ENCODE results near the gene IL13. TPM values are rescaled to one million over a fixed set of nuclear protein-coding genes. Genes with fewer than 3 reads are reported as not detected.

IL13 gene
- total RNA-seq, 1 experiment from 2014 or later: not detected

GRCh38 chr5:132653716-132654115 lies 4.3 kb upstream of the IL13 start:
- no peak for DNase-seq
- no peak overlapping the region for H3K4me2 ChIP-seq (ENCODE audit: insufficient read depth, insufficient read length, low read length)
- H3K27ac Mint-ChIP-seq: no peak overlapping the region

More at GRCh38 chr5:132653716-132654115, 4.3 kb upstream of the IL13 start:
- no CpG with 5 or more reads among the region's 7 CpGs for WGBS (ENCODE audit: extremely low coverage, insufficient read length, low lambda C conversion rate)
- no peak overlapping the region for H3K4me3 Mint-ChIP-seq
- no peak overlapping the region for H3K56ac ChIP-seq (ENCODE audit: insufficient read length, low read depth, low read length)
- H3K79me1 ChIP-seq (ENCODE audit: insufficient read depth, low read depth, low read length, poor library complexity, severe bottlenecking): no peaks in the 10 kb centered on the region
- no peak overlapping the region for H3K4ac ChIP-seq (ENCODE audit: low read depth, low read length)
- H3K23me2 ChIP-seq (ENCODE audit: insufficient read length, low read depth, low read length, poor library complexity, severe bottlenecking): no peaks in the 10 kb centered on the region
- no peak overlapping the region for H3K14ac ChIP-seq (ENCODE audit: insufficient read depth, low read length)
- no peak overlapping the region for H2BK20ac ChIP-seq (ENCODE audit: low read depth, low read length, poor library complexity, severe bottlenecking)
- H4K20me1 ChIP-seq (ENCODE audit: control insufficient read depth, insufficient read depth, insufficient read length): no peaks in the 10 kb centered on the region
- no peak overlapping the region for H2BK15ac ChIP-seq (ENCODE audit: low read depth, low read length)
- peaks cover 0 to 14% of the 10 kb centered on the region in 2 experiments; a peak in 2 of 5 replicates for H3K9me3 Mint-ChIP-seq
- no peak overlapping the region for H4K5ac ChIP-seq (ENCODE audit: insufficient read length, low read depth, low read length)
- no peaks in the 10 kb centered on the region for H3K79me2 ChIP-seq (ENCODE audit: insufficient read depth, low read length)
- no peak overlapping the region for H4K8ac ChIP-seq (replicated peaks; ENCODE audit: insufficient read length, low read depth, low read length)
- no peak overlapping the region for H2AFZ ChIP-seq (ENCODE audit: low read length)
- H2BK5ac ChIP-seq (ENCODE audit: insufficient read length, low read length): no peak overlapping the region
- H3K27me3 ChIP-seq (ENCODE audit: insufficient read depth, low read length): peaks cover 6% of the 10 kb centered on the region; the same call in 1 of the 2 replicates
- no peak overlapping the region for H4K91ac ChIP-seq (ENCODE audit: insufficient read length, low read depth, low read length)
- H3K18ac ChIP-seq (ENCODE audit: insufficient read length, low read depth, low read length): no peak overlapping the region
- no peak overlapping the region for H2BK120ac ChIP-seq (ENCODE audit: low read depth, low read length, poor library complexity, severe bottlenecking)
- no peak overlapping the region for H3K9ac ChIP-seq (ENCODE audit: extremely low read depth, insufficient read length, low read length)
- H2AK5ac ChIP-seq (ENCODE audit: insufficient read length, low read length): no peak overlapping the region
- no peak for TF ChIP-seq CTCF (conservative IDR thresholded peaks at IDR 0.05)
- no peak overlapping the region for H3K27ac ChIP-seq (ENCODE audit: insufficient read length, low read depth, low read length)
- H3K36me3 Mint-ChIP-seq (ENCODE audit: insufficient read depth in 1 of 3, low read depth in 3 of 3): peaks cover 0 to under 1% (median 0%) of the 10 kb centered on the region in 3 experiments; a peak in 1 of 7 replicates
- no peak overlapping the region for H3T11ph ChIP-seq (ENCODE audit: low read length)
- no peak overlapping the region for H2BK12ac ChIP-seq (ENCODE audit: insufficient read length, low read depth, low read length)
- H3K23ac ChIP-seq (ENCODE audit: insufficient read length, low read depth, low read length): no peak overlapping the region
- no peaks in the 10 kb centered on the region for H3K4me1 ChIP-seq (ENCODE audit: insufficient read depth, low read length)
- H3K9me3 ChIP-seq (ENCODE audit: control insufficient read depth, low read depth, low read length): no peaks in the 10 kb centered on the region
- H3K27me3 Mint-ChIP-seq (ENCODE audit: low read depth): peaks cover 56% of the 10 kb centered on the region
- peaks cover 3 to 10% of the 10 kb centered on the region in 2 experiments for H3K4me1 Mint-ChIP-seq

Data from H9 (cell line).